Measurements from ENCODE around the gene AGRP.

AGRP gene

GRCh38 chr16:67477960-67478554, 5.3 kb downstream of the AGRP start:
- Histone ChIP-seq H3K4me1 (ENCODE audit: control insufficient read depth, insufficient read depth, low read length) (no peaks in the 10 kb centered on the region), H3K4me3 (ENCODE audit: low read length) (no peak overlapping the region), H3K27me3 (ENCODE audit: control insufficient read depth, insufficient read depth, low read length) (no peaks in the 10 kb centered on the region), H3K36me3 (ENCODE audit: control insufficient read depth, insufficient read depth, low read length) (no peaks in the 10 kb centered on the region), H3K9me3 (ENCODE audit: control insufficient read depth, insufficient read depth, low read length) (no peaks in the 10 kb centered on the region), H3K27ac (ENCODE audit: low read length) (no peak overlapping the region)
- no CpG with 5 or more reads among the region's 8 CpGs for WGBS (ENCODE audit: insufficient coverage, insufficient read length)
- DNase-seq (ENCODE audit: low read depth, low spot score), result no peak

GRCh38 chr16:67474551-67475455, 8.5 kb downstream of the AGRP start:
- no peaks in the 10 kb centered on the region for H3K4me1 ChIP-seq (ENCODE audit: control insufficient read depth, insufficient read depth, low read length)
- no CpG with 5 or more reads among the region's 11 CpGs for WGBS (ENCODE audit: insufficient coverage, insufficient read length)
- H3K36me3 ChIP-seq (ENCODE audit: control insufficient read depth, insufficient read depth, low read length), result no peaks in the 10 kb centered on the region
- no peak for DNase-seq (ENCODE audit: low read depth, low spot score)
- H3K27me3 ChIP-seq (ENCODE audit: control insufficient read depth, insufficient read depth, low read length), result no peaks in the 10 kb centered on the region
- no peaks in the 10 kb centered on the region for H3K9me3 ChIP-seq (ENCODE audit: control insufficient read depth, insufficient read depth, low read length)
- H3K27ac ChIP-seq (ENCODE audit: low read length), result no peak overlapping the region
- H3K4me3 ChIP-seq (ENCODE audit: low read length), result no peak overlapping the region

- no CpG with 5 or more reads among the region's 6 CpGs for WGBS (ENCODE audit: insufficient coverage, insufficient read length)
- H3K36me3 ChIP-seq (ENCODE audit: control insufficient read depth, insufficient read depth, low read length), result no peaks in the 10 kb centered on the region
- no peaks in the 10 kb centered on the region for H3K27me3 ChIP-seq (ENCODE audit: control insufficient read depth, insufficient read depth, low read length)
- no peaks in the 10 kb centered on the region for H3K9me3 ChIP-seq (ENCODE audit: control insufficient read depth, insufficient read depth, low read length)
- no peak overlapping the region for H3K27ac ChIP-seq (ENCODE audit: low read length)
- no peak overlapping the region for H3K4me3 ChIP-seq (ENCODE audit: low read length)
- no peak for DNase-seq (ENCODE audit: low read depth, low spot score)
- no peaks in the 10 kb centered on the region for H3K4me1 ChIP-seq (ENCODE audit: control insufficient read depth, insufficient read depth, low read length)
Measured at GRCh38 chr16:67471758-67472384, 11.5 kb downstream of the AGRP start.

GRCh38 chr16:67470359-67470758, 13.0 kb downstream of the AGRP start:
- no CpG with 5 or more reads among the region's 7 CpGs for WGBS (ENCODE audit: insufficient coverage, insufficient read length)
- Histone ChIP-seq H3K27me3 (ENCODE audit: control insufficient read depth, insufficient read depth, low read length) (no peaks in the 10 kb centered on the region), H3K4me1 (ENCODE audit: control insufficient read depth, insufficient read depth, low read length) (peaks cover 2% of the 10 kb centered on the region; the same call in 1 of the 2 replicates), H3K4me3 (ENCODE audit: low read length) (no peak overlapping the region), H3K9me3 (ENCODE audit: control insufficient read depth, insufficient read depth, low read length) (no peaks in the 10 kb centered on the region), H3K27ac (ENCODE audit: low read length) (no peak overlapping the region), H3K36me3 (ENCODE audit: control insufficient read depth, insufficient read depth, low read length) (no peaks in the 10 kb centered on the region)
- no peak for DNase-seq (ENCODE audit: low read depth, low spot score)

GRCh38 chr16:67468731-67469130, 14.6 kb downstream of the AGRP start:
- Histone ChIP-seq H3K27me3 (ENCODE audit: control insufficient read depth, insufficient read depth, low read length) (no peaks in the 10 kb centered on the region), H3K27ac (ENCODE audit: low read length) (no peak overlapping the region), H3K36me3 (ENCODE audit: control insufficient read depth, insufficient read depth, low read length) (no peaks in the 10 kb centered on the region), H3K4me3 (ENCODE audit: low read length) (no peak overlapping the region), H3K4me1 (ENCODE audit: control insufficient read depth, insufficient read depth, low read length) (peaks cover 2% of the 10 kb centered on the region; the same call in 1 of the 2 replicates), H3K9me3 (ENCODE audit: control insufficient read depth, insufficient read depth, low read length) (no peaks in the 10 kb centered on the region)
- DNase-seq (ENCODE audit: low read depth, low spot score), result no peak
- no CpG with 5 or more reads among the region's 5 CpGs for WGBS (ENCODE audit: insufficient coverage, insufficient read length)

GRCh38 chr16:67466581-67466980, 16.8 kb downstream of the AGRP start:
- WGBS (ENCODE audit: insufficient coverage, insufficient read length), result no CpG with 5 or more reads among the region's 6 CpGs
- H3K36me3 ChIP-seq (ENCODE audit: control insufficient read depth, insufficient read depth, low read length), result no peaks in the 10 kb centered on the region
- H3K27ac ChIP-seq (ENCODE audit: low read length), result no peak overlapping the region
- H3K4me1 ChIP-seq (ENCODE audit: control insufficient read depth, insufficient read depth, low read length), result peaks cover 2% of the 10 kb centered on the region; the same call in 1 of the 2 replicates
- no peaks in the 10 kb centered on the region for H3K9me3 ChIP-seq (ENCODE audit: control insufficient read depth, insufficient read depth, low read length)
- H3K4me3 ChIP-seq (ENCODE audit: low read length), result no peak overlapping the region
- H3K27me3 ChIP-seq (ENCODE audit: control insufficient read depth, insufficient read depth, low read length), result no peaks in the 10 kb centered on the region
- no peak for DNase-seq (ENCODE audit: low read depth, low spot score)

- H3K9me3 ChIP-seq (ENCODE audit: control insufficient read depth, insufficient read depth, low read length), result no peaks in the 10 kb centered on the region
- no peaks in the 10 kb centered on the region for H3K27me3 ChIP-seq (ENCODE audit: control insufficient read depth, insufficient read depth, low read length)
- DNase-seq (ENCODE audit: low read depth, low spot score), result no peak
- no peaks in the 10 kb centered on the region for H3K36me3 ChIP-seq (ENCODE audit: control insufficient read depth, insufficient read depth, low read length)
- H3K4me1 ChIP-seq (ENCODE audit: control insufficient read depth, insufficient read depth, low read length), result peaks cover 2% of the 10 kb centered on the region; the same call in 1 of the 2 replicates
- no CpG with 5 or more reads among the region's 2 CpGs for WGBS (ENCODE audit: insufficient coverage, insufficient read length)
- H3K4me3 ChIP-seq (ENCODE audit: low read length), result no peak overlapping the region
- no peak overlapping the region for H3K27ac ChIP-seq (ENCODE audit: low read length)
Measured at GRCh38 chr16:67464565-67464964, 18.8 kb downstream of the AGRP start.

GRCh38 chr16:67463691-67464090, 19.7 kb downstream of the AGRP start:
- Histone ChIP-seq H3K27me3 (ENCODE audit: control insufficient read depth, insufficient read depth, low read length) (no peaks in the 10 kb centered on the region), H3K36me3 (ENCODE audit: control insufficient read depth, insufficient read depth, low read length) (no peaks in the 10 kb centered on the region), H3K4me3 (ENCODE audit: low read length) (no peak overlapping the region), H3K4me1 (ENCODE audit: control insufficient read depth, insufficient read depth, low read length) (peaks cover 2% of the 10 kb centered on the region; the same call in 1 of the 2 replicates), H3K9me3 (ENCODE audit: control insufficient read depth, insufficient read depth, low read length) (no peaks in the 10 kb centered on the region), H3K27ac (ENCODE audit: low read length) (no peak overlapping the region)
- no CpG with 5 or more reads among the region's 4 CpGs for WGBS (ENCODE audit: insufficient coverage, insufficient read length)
- no peak for DNase-seq (ENCODE audit: low read depth, low spot score)

- Histone ChIP-seq H3K4me3 (ENCODE audit: low read length) (no peak overlapping the region), H3K27ac (ENCODE audit: low read length) (no peak overlapping the region), H3K9me3 (ENCODE audit: control insufficient read depth, insufficient read depth, low read length) (no peaks in the 10 kb centered on the region), H3K4me1 (ENCODE audit: control insufficient read depth, insufficient read depth, low read length) (peaks cover 2% of the 10 kb centered on the region; the same call in 1 of the 2 replicates), H3K36me3 (ENCODE audit: control insufficient read depth, insufficient read depth, low read length) (no peaks in the 10 kb centered on the region), H3K27me3 (ENCODE audit: control insufficient read depth, insufficient read depth, low read length) (no peaks in the 10 kb centered on the region)
- DNase-seq (ENCODE audit: low read depth, low spot score), result no peak
- WGBS (ENCODE audit: insufficient coverage, insufficient read length), result no CpG with 5 or more reads among the region's 5 CpGs
Measured at GRCh38 chr16:67463059-67463458, 20.3 kb downstream of the AGRP start.

- DNase-seq (ENCODE audit: low read depth, low spot score), result no peak
- Histone ChIP-seq H3K27ac (ENCODE audit: low read length) (no peak overlapping the region), H3K36me3 (ENCODE audit: control insufficient read depth, insufficient read depth, low read length) (no peaks in the 10 kb centered on the region), H3K4me3 (ENCODE audit: low read length) (no peak overlapping the region), H3K9me3 (ENCODE audit: control insufficient read depth, insufficient read depth, low read length) (no peaks in the 10 kb centered on the region), H3K27me3 (ENCODE audit: control insufficient read depth, insufficient read depth, low read length) (no peaks in the 10 kb centered on the region), H3K4me1 (ENCODE audit: control insufficient read depth, insufficient read depth, low read length) (peaks cover 2% of the 10 kb centered on the region; the same call in 1 of the 2 replicates)
- WGBS (ENCODE audit: insufficient coverage, insufficient read length), result no CpG with 5 or more reads among the region's 5 CpGs
Measured at GRCh38 chr16:67462279-67462655, 21.1 kb downstream of the AGRP start.

Data from iPS DF 6.9 (cell line).